H1 (cell line): Measurements from ENCODE around the gene P3R3URF. TPM values are rescaled to one million over a fixed set of nuclear protein-coding genes. Genes with fewer than 3 reads are reported as not detected.

Source experiments
- ATF3 ChIP-seq: IDR thresholded peaks from 2 replicates; pipeline ENCODE4 v1.6.1; 2011; ENCODE audit warnings: low read depth, mild to moderate bottlenecking, low read length; ENCODE audit not compliant: insufficient read depth
- CTBP2 ChIP-seq: IDR thresholded peaks from 2 replicates; pipeline ENCODE4 v1.7.0; 2011; ENCODE audit warnings: borderline replicate concordance, mild to moderate bottlenecking, moderate library complexity, mixed read lengths, low read length; ENCODE audit not compliant: insufficient read depth, insufficient read length
- E2F6 ChIP-seq: IDR thresholded peaks from 2 replicates; pipeline ENCODE4 v1.6.1; 2012; ENCODE audit warnings: inconsistent platforms
- polyA plus RNA-seq, 7 experiments: library from polyadenylated mRNA; depleted of rRNA in 3 of 7; stranded (reverse) in 5 of 7; unstranded in 2 of 7; fragments of >200 nt in 5 of 7; fragments of 200-250 nt in 2 of 7; gene quantifications; 1 replicate in 5 of 7; 2 replicates in 1 of 7; 4 replicates in 1 of 7; pipeline versions ENCODE4 v1.2.1 to v1.2.3, GENCODE V29; 2011 to 2013; ENCODE audit warnings: missing spikeins in 2 of 7, mixed read lengths in 2 of 7
- total RNA-seq: library from RNA; stranded (reverse); fragmentation: NEBNext Ultra II Directional; extraction: Animal tissue kit (Norgen Biotek cat#: 25700); gene quantifications from 2 replicates; pipeline ENCODE4 v1.2.1, GENCODE V29; 2021

P3R3URF gene
- total and polyA plus RNA-seq, 2 of the 8 experiments (the other 6 are each of a cell fraction or from before 2014, with no cell fraction given): not detected

- no peak for TF ChIP-seq ATF3
- no peak for TF ChIP-seq E2F6
- no peak for TF ChIP-seq CTBP2
Observed at GRCh38 chr1:46196609-46197008, 20.3 kb upstream of the P3R3URF start (continued).
